Left ventricle myocardium inferior (tissue), 1 donor: Measurements from ENCODE around the gene KCNQ1. TPM values are rescaled to one million over a fixed set of nuclear protein-coding genes. Genes with fewer than 3 reads are reported as not detected.

Experiments
- DNase-seq: peaks from one replicate; pipeline ENCODE4 v3.0.0-alpha.2; 2020
- H3K27ac ChIP-seq: fragments of 200-600 bp; replicated peaks from 2 replicates; pipeline ENCODE4 v1.8.0; 2021
- H3K27me3 ChIP-seq: fragments of 200-600 bp; 2 replicates; pipeline ENCODE4 v1.8.0; 2021; ENCODE audit warnings: low read depth
- H3K36me3 ChIP-seq: fragments of 200-600 bp; 2 replicates; pipeline ENCODE4 v1.8.0; 2021
- H3K4me1 ChIP-seq: fragments of 200-600 bp; 2 replicates; pipeline ENCODE4 v1.8.0; 2021
- H3K4me3 ChIP-seq: fragments of 200-600 bp; 2 replicates; pipeline ENCODE4 v1.8.0; 2021; ENCODE audit warnings: mild to moderate bottlenecking, moderate library complexity
- H3K9me3 ChIP-seq: fragments of 200-600 bp; replicated peaks from 2 replicates; pipeline ENCODE4 v1.8.0; 2021
- CTCF ChIP-seq: fragments of 200-600 bp; IDR thresholded peaks from 2 replicates; pipeline ENCODE4 v1.8.0; 2021; ENCODE audit warnings: antibody characterized with exemption, mild to moderate bottlenecking, borderline replicate concordance
- intact Hi-C: fragments of 100-400 bp; cut with micrococcal nuclease; formaldehyde crosslinking; loops from one replicate; pipeline ENCODE4 v1.11.0; 2022
- total RNA-seq: library from RNA; stranded (reverse); fragmentation: NEBNext Ultra II Directional; extraction: Animal tissue kit (Norgen Biotek cat#: 25700); gene quantifications from one replicate; pipeline ENCODE4 v1.2.1, GENCODE V29; 2021
- donor health status: DM: no; HTN: yes; CAD: no; lungs with severe emphysema.

Gene KCNQ1
- total RNA-seq, 1 donor from 2014 or later: 41.8 TPM

DNA sequence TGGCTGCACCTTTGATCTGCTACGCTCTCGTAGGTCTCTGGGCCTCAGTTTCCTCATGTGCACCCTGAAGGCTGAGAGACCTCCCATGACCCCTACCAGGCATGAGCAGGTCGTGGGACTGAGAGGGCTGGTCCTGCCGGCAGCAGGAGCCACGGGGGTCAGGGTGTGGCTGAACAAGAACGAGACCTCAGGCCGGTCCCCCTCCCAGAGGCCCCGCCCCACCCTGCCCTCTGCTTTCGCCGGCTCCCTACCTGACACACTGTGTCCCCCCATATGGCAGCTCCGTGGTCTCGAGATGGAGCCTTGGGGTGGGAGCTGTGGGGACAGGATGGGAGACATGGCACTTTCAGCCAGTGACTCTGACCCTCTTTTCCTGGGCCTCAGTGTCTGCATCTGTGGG lies 400.2 kb downstream of the KCNQ1 start:
- H3K9me3 ChIP-seq: no peaks in the 10 kb centered on the region
- intact Hi-C loops: no loop called here
- no peaks in the 10 kb centered on the region for H3K4me1 ChIP-seq
- no peak for DNase-seq
- H3K27me3 ChIP-seq: no peaks in the 10 kb centered on the region
- TF ChIP-seq CTCF: no peak
- H3K36me3 ChIP-seq: no peaks in the 10 kb centered on the region
- H3K4me3 ChIP-seq: no peak overlapping the region
- H3K27ac ChIP-seq: no peak overlapping the region

DNA sequence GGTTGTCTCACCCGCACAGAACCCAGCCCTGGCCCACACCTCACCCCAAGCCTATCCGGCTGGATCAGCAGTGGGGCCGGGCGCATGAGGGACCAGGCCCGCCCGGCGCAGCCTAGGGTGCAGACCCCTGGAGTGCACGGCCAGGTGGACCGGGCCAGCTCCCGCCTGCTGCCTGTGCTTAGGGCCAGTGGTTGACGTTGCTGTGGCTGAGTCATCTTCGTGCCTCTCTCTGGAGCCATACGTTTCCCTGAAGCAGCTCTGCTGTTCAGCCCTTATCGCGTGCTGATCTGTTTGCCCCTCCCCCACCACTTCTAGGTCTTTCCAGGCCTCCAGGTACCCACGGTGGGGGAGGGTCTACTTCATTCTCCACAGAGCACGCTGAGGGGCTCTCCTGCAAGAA lies 401.2 kb downstream of the KCNQ1 start:
- no peaks in the 10 kb centered on the region for H3K9me3 ChIP-seq
- intact Hi-C loops: no loop called here
- no peak overlapping the region for H3K4me3 ChIP-seq
- no peak overlapping the region for H3K27ac ChIP-seq
- H3K4me1 ChIP-seq: no peaks in the 10 kb centered on the region
- no peaks in the 10 kb centered on the region for H3K36me3 ChIP-seq
- no peak for DNase-seq
- no peak for TF ChIP-seq CTCF
- H3K27me3 ChIP-seq: no peaks in the 10 kb centered on the region

- DNase-seq: no peak
- Histone ChIP-seq H3K9me3 (no peaks in the 10 kb centered on the region), H3K4me1 (no peaks in the 10 kb centered on the region), H3K36me3 (no peaks in the 10 kb centered on the region), H3K27ac (no peak overlapping the region), H3K4me3 (no peak overlapping the region), H3K27me3 (no peaks in the 10 kb centered on the region)
- intact Hi-C loops: no loop called here
- TF ChIP-seq CTCF: no peak
Observed at GRCh38 chr11:2846470-2846869, 401.7 kb downstream of the KCNQ1 start.

- Histone ChIP-seq H3K9me3 (no peaks in the 10 kb centered on the region), H3K27ac (no peak overlapping the region), H3K27me3 (no peaks in the 10 kb centered on the region), H3K4me1 (no peaks in the 10 kb centered on the region), H3K4me3 (no peak overlapping the region), H3K36me3 (no peaks in the 10 kb centered on the region)
- DNase-seq: no peak
- intact Hi-C loops: no loop called here
- no peak for TF ChIP-seq CTCF
Observed at GRCh38 chr11:2847561-2847960, 402.8 kb downstream of the KCNQ1 start.

DNA sequence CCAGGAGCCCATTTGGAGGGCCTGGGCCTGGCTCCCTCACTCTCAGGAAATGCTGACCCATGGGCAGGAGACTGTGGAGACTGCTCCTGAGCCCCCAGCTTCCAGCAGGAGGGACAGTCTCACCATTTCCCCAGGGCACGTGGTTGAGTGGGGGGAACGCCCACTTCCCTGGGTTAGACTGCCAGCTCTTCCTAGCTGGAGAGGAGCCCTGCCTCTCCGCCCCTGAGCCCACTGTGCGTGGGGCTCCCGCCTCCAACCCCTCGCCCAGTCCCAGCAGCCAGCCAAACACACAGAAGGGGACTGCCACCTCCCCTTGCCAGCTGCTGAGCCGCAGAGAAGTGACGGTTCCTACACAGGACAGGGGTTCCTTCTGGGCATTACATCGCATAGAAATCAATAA lies 403.7 kb downstream of the KCNQ1 start:
- Histone ChIP-seq H3K4me3 (no peak overlapping the region), H3K9me3 (no peaks in the 10 kb centered on the region), H3K27ac (no peak overlapping the region), H3K4me1 (no peaks in the 10 kb centered on the region), H3K36me3 (no peaks in the 10 kb centered on the region), H3K27me3 (no peaks in the 10 kb centered on the region)
- DNase-seq: no peak
- TF ChIP-seq CTCF: no peak
- intact Hi-C loops: no loop called here
